IPS-18c (cell line): Measurements from ENCODE around the gene GNAS-AS1.

Experiments
- H3K4me3 ChIP-seq: 2 replicates; pipeline ENCODE4 v1.7.0; 2013; ENCODE audit warnings: low read depth, mild to moderate bottlenecking, low read length, moderate library complexity; ENCODE audit not compliant: insufficient read depth
- H3K9me3 ChIP-seq: one replicate; pipeline ENCODE4 v1.6.1; 2013; ENCODE audit warnings: mild to moderate bottlenecking, low read length, moderate library complexity; ENCODE audit not compliant: control insufficient read depth, insufficient read depth

The GNAS-AS1 gene

DNA sequence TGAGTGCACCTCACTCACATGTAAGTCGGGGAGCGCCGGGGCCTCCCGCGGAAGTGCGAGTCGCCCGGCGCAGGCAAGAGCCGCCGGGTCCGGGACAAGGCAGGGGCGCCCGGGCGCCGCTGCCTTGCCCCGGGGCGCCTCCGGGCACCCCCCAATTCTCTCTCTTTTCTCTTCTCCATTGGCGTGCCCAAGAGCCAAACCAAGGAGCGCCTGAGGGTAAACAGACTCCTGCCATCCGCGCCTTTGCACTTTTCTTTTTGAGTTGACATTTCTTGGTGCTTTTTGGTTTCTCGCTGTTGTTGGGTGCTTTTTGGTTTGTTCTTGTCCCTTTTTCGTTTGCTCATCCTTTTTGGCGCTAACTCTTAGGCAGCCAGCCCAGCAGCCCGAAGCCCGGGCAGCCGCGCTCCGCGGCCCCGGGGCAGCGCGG is 38.6 kb upstream of the GNAS-AS1 start:
- Histone ChIP-seq H3K9me3 (no peaks in the 10 kb centered on the region), H3K4me3 (peak overlapping the region; percentile 91)

GRCh38 chr20:58888521-58889333 is 38.0 kb upstream of the GNAS-AS1 start:
- Histone ChIP-seq H3K9me3 (no peaks in the 10 kb centered on the region), H3K4me3 (peak overlapping the region; percentile 91)

- Histone ChIP-seq H3K9me3 (no peaks in the 10 kb centered on the region), H3K4me3 (peak overlapping the region; percentile 91)
These were observed 37.4 kb upstream of the GNAS-AS1 start for GRCh38 chr20:58888103-58888502.

- no peak overlapping the region for H3K4me3 ChIP-seq
- H3K9me3 ChIP-seq: no peaks in the 10 kb centered on the region
These were observed 35.8 kb upstream of the GNAS-AS1 start for GRCh38 chr20:58886546-58886945.

DNA sequence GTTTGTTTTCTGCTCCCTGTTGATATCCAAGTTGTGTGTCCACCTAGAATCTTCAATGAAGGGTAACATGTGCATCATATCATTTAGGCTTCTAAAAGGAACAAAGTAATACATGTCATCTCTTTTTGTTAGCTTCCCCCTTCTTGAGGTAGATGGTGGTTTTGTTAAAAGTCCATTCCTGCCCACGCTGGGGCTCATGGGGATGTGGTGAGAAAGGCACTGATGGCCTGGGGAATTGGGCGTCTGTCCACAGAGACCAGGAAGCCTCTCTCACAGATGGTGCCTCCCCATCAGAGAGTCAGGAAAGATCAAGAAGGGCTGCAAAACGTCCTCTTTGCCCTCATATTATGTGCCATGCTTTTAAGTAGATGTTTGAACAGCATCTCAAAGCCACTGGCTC is 34.3 kb upstream of the GNAS-AS1 start:
- Histone ChIP-seq H3K9me3 (no peaks in the 10 kb centered on the region), H3K4me3 (no peak overlapping the region)

DNA sequence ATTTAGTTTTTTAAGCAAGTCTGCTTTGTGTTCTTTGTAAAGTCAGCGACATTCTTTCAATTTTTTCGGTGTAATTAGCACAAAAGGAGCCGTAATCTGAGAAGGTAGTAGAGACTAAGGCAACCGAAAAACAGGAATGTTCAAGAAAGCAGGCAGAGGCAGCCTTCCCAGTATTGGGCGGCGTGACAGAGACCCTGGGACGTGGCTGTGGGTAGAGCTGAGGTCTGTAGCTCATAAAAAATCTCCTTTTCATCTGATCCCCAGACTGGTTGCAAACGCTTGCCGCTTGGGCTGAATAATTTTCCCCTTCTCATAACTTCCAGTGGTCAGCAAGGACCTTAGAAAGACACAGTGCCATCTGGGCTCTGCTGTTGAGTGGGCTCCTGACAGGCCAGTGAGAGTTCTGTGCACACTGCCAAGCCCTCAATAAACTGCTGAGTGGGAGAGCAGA is 32.6 kb upstream of the GNAS-AS1 start:
- H3K9me3 ChIP-seq: no peaks in the 10 kb centered on the region
- peak overlapping the region; percentile 34; the same call in 1 of the 2 replicates for H3K4me3 ChIP-seq

DNA sequence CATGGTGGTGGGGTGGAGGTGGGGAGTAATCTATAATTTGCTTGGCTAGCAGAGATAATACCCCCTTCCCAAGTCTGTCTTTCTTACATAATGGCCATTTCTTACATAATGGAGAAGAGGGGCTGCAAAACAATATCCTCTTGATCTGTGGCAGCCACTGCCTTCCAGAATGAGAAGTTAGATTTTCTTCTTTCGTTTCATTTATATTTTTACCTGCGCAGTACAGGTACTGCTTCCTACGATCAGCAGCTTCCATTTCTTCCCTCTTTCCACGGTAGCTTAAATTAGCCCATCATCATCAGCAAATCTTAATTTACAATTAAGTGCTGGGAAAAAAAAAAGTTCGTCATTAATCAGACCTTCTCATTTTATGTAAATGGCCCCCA is 32.0 kb upstream of the GNAS-AS1 start:
- Histone ChIP-seq H3K9me3 (no peaks in the 10 kb centered on the region), H3K4me3 (no peak overlapping the region)

- Histone ChIP-seq H3K9me3 (no peaks in the 10 kb centered on the region), H3K4me3 (no peak overlapping the region)
These were observed 30.5 kb upstream of the GNAS-AS1 start for GRCh38 chr20:58880994-58881752.

DNA sequence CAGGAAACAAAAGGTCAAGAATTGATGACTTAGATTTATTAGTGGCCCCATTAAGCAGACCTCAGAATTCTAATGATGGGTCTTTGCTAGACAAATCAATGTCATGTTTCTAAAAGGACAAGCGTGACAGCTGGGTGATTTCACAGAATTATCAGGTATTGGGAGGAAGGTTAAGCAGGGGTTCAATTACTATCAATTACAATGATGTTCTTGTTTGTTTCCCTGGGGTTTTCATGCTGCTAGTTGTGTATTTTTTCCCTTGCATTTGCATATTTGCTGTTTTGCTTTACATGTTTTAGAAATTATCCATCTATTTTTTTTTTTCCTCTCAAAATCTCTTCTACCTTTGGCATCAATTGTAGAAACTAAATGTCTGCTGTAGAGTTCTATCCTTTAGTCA is 29.7 kb upstream of the GNAS-AS1 start:
- H3K4me3 ChIP-seq: no peak overlapping the region

DNA sequence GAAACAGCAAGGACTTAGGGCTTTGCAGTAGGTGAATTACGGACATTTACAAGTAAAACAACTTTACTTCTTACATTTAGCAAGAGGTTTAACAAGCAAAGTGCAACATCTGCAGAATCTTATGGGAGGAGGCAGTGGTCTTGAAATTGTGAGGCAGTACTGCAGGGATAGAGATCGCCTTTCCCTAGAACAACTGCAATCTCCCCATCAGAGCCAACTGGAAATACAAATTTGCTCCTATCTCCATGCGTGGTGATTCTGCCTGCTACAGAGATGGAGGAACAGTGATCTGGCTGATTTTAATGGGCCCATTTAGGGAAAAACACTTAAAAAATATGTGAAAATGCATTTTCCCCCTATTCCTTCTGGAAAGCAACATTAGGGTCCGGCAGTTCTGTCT is 27.7 kb upstream of the GNAS-AS1 start:
- no peak overlapping the region for H3K4me3 ChIP-seq
- no peaks in the 10 kb centered on the region for H3K9me3 ChIP-seq

More for the DNA sequence above, 29.7 kb upstream of the GNAS-AS1 start:
- H3K9me3 ChIP-seq: no peaks in the 10 kb centered on the region

DNA sequence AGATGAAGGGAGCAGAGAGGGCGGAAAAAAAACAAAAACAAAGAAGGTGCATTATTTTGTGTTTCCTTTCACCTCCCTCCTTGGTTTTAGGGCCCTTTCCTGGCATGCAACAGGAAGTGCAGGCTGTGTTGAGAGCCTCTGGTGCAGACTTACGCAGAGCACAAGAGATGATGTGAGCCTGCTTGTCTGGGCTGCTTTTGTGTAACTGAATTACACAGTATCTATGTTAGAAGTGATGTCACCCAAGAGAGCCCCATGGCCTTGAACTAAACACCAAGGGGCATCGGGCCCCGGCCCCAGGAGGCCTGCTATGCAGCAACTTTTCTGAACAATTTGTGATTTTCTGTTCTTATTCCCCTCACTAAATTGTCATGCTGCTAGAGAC is 27.3 kb upstream of the GNAS-AS1 start:
- Histone ChIP-seq H3K4me3 (no peak overlapping the region), H3K9me3 (no peaks in the 10 kb centered on the region)

GRCh38 chr20:58877050-58877975 is 26.6 kb upstream of the GNAS-AS1 start:
- Histone ChIP-seq H3K4me3 (peak overlapping the region; percentile 30; the same call in 1 of the 2 replicates), H3K9me3 (no peaks in the 10 kb centered on the region)

- Histone ChIP-seq H3K4me3 (no peak overlapping the region), H3K9me3 (no peaks in the 10 kb centered on the region)
These were observed 25.7 kb upstream of the GNAS-AS1 start for GRCh38 chr20:58876437-58876836.

- H3K9me3 ChIP-seq: no peaks in the 10 kb centered on the region
- no peak overlapping the region for H3K4me3 ChIP-seq
These were observed 24.9 kb upstream of the GNAS-AS1 start for GRCh38 chr20:58875541-58876134.

- Histone ChIP-seq H3K4me3 (no peak overlapping the region), H3K9me3 (no peaks in the 10 kb centered on the region)
These were observed 24.4 kb upstream of the GNAS-AS1 start for GRCh38 chr20:58875111-58875510.

DNA sequence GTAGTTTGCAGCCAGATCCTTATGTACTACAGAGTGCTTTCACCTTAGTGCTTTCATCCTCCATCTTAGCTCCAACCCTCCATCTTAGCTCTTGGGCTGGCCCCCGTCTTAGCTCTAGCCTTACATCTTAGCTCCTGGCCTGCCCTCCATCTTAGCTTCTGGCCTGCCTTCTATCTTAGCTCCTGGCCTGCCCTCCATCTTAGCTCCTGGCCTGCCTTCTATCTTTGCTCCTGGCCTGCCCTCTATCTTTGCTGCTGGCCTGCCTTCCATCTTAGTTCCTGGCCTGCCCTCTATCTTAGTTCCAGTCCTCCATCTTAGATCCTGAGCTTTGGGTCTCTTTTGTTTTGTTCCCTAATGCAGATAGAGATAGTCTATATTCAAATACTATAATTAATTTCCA is 23.8 kb upstream of the GNAS-AS1 start:
- Histone ChIP-seq H3K9me3 (no peaks in the 10 kb centered on the region), H3K4me3 (no peak overlapping the region)

- peaks cover 2% of the 10 kb centered on the region for H3K9me3 ChIP-seq
- H3K4me3 ChIP-seq: no peak overlapping the region
These were observed 20.9 kb upstream of the GNAS-AS1 start for GRCh38 chr20:58871533-58872102.
